ENCODE data around the gene MRNIP. TPM values are rescaled to one million over a fixed set of nuclear protein-coding genes. Genes with fewer than 3 reads are reported as not detected.

MRNIP gene
- total RNA-seq, 1 donor from 2014 or later = 42.2 TPM

GRCh38 chr5:179828756-179829421 lies 29.7 kb downstream of the MRNIP start:
- H3K27ac Mint-ChIP-seq (ENCODE audit: unreplicated experiment) = no peak overlapping the region
- no peaks in the 10 kb centered on the region for H3K27me3 Mint-ChIP-seq (ENCODE audit: low read depth)
- no peak overlapping the region for H3K4me3 Mint-ChIP-seq
- H3K4me1 Mint-ChIP-seq = peaks cover 14% of the 10 kb centered on the region
- H3K36me3 Mint-ChIP-seq (ENCODE audit: low read depth) = peaks cover 54% of the 10 kb centered on the region
- TF ChIP-seq CTCF (conservative IDR thresholded peaks at IDR 0.05) = no peak
- peaks cover 3% of the 10 kb centered on the region for H3K9me3 Mint-ChIP-seq
- DNase-seq (ENCODE audit: low read depth, low spot score) = no peak

GRCh38 chr5:179827680-179828079 lies 30.9 kb downstream of the MRNIP start:
- TF ChIP-seq CTCF (conservative IDR thresholded peaks at IDR 0.05) = no peak
- peaks cover 3% of the 10 kb centered on the region for H3K9me3 Mint-ChIP-seq
- DNase-seq (ENCODE audit: low read depth, low spot score) = no peak
- H3K27me3 Mint-ChIP-seq (ENCODE audit: low read depth) = no peaks in the 10 kb centered on the region
- peaks cover 18% of the 10 kb centered on the region for H3K4me1 Mint-ChIP-seq
- H3K36me3 Mint-ChIP-seq (ENCODE audit: low read depth) = peaks cover 43% of the 10 kb centered on the region
- H3K4me3 Mint-ChIP-seq = peak overlapping the region; percentile 2
- no peak overlapping the region for H3K27ac Mint-ChIP-seq (ENCODE audit: unreplicated experiment)

- Mint-ChIP-seq H3K9me3 (peaks cover 3% of the 10 kb centered on the region), H3K4me1 (peaks cover 31% of the 10 kb centered on the region), H3K27me3 (ENCODE audit: low read depth) (peaks cover 3% of the 10 kb centered on the region), H3K4me3 (no peak overlapping the region), H3K36me3 (ENCODE audit: low read depth) (peaks cover 34% of the 10 kb centered on the region), H3K27ac (ENCODE audit: unreplicated experiment) (no peak overlapping the region)
- peak; percentile 25 for TF ChIP-seq CTCF (conservative IDR thresholded peaks at IDR 0.05)
- no peak for DNase-seq (ENCODE audit: low read depth, low spot score)
These were observed 32.9 kb downstream of the MRNIP start for GRCh38 chr5:179825655-179826182.

GRCh38 chr5:179824745-179825112 lies 33.9 kb downstream of the MRNIP start:
- TF ChIP-seq CTCF (conservative IDR thresholded peaks at IDR 0.05) = no peak
- peaks cover 27% of the 10 kb centered on the region for H3K36me3 Mint-ChIP-seq (ENCODE audit: low read depth)

GRCh38 chr5:179823937-179824744 lies 34.5 kb downstream of the MRNIP start:
- H3K27ac Mint-ChIP-seq (ENCODE audit: unreplicated experiment) = no peak overlapping the region
- no peaks in the 10 kb centered on the region for H3K9me3 Mint-ChIP-seq
- peaks cover 21% of the 10 kb centered on the region for H3K36me3 Mint-ChIP-seq (ENCODE audit: low read depth)
- DNase-seq (ENCODE audit: low read depth, low spot score) = no peak
- peak overlapping the region; percentile 59 for H3K4me3 Mint-ChIP-seq
- TF ChIP-seq CTCF (conservative IDR thresholded peaks at IDR 0.05) = no peak
- peaks cover 34% of the 10 kb centered on the region for H3K4me1 Mint-ChIP-seq
- H3K27me3 Mint-ChIP-seq (ENCODE audit: low read depth) = peaks cover 5% of the 10 kb centered on the region

More at GRCh38 chr5:179824745-179825112, 33.9 kb downstream of the MRNIP start:
- Mint-ChIP-seq H3K27me3 (ENCODE audit: low read depth) (peaks cover 5% of the 10 kb centered on the region), H3K4me1 (peaks cover 37% of the 10 kb centered on the region), H3K27ac (ENCODE audit: unreplicated experiment) (no peak overlapping the region), H3K9me3 (no peaks in the 10 kb centered on the region), H3K4me3 (peak overlapping the region; percentile 59)
- no peak for DNase-seq (ENCODE audit: low read depth, low spot score)
